ENCODE measurements around the gene CPSF4.
"Not testable (repeated sequence)": the region's sequence is repeated elsewhere in the genome, so short reads cannot be mapped to it uniquely, and the experiment has no call there.

Gene CPSF4

DNA sequence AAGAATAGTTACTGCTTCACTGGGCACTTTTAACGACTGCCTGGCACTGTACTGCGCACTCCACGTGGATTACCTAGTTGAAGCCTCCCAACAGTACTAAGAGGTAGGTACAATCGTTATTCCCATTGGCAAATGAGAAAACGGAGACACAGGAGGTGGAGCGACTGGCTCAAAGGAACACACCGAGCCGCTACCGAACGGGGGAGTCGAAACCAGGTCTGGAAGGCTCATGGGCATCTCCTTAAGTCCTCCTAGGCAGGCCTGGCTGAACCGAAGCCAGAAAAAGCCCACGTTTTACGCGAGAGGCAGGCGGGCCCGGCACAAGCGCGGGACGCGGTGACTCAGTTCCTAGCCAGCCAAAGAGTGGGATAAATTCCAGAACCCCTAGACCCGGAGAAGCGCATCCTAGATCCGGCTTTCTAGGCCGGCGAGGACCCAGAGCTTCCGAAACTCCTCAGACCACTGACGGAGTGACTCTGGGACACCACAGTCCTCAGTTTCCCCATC, 30.8 kb upstream of the CPSF4 start:
- in situ Hi-C loops (cut with MboI; ENCODE audit: low sequenced_read_pairs): no loop called here

DNA sequence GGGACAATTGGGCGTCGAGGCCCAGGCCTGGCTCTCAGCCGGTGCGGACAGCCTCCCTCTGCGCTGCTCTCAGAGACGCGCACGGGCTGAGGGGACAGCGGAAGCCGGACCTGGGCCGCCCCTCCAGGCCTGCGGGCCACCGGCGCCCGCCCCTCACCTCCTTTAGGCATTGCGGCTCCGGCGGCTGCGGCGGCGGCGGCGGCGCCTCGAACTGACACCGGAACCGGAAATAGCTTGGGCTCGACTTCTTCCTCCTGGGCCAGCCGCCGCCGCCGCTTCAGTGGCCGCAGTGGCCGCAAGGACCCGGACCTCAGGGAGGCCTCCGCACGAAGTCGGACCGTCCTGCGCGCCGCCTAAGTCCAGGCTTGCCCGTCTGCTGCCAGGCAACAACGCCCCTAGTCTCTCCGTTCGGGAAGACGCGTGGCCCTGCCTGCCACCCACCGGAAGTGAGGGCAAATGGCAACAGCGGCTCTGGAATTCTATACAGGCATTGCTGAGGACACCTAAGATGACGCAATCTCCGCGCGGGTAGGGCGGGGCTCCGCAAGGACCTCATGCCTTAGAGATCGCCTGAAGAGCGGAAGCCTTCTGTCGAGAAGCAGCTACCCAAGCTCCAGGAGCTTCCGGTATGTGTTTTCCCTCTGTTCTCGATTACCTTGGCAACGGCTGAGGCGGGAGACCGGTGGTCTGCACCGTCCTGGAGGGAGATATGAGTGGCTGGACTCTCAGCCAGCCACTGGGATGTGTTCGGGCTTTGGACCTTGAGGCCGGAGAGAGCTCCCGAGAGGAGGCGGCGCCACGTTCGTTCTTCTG, 30.2 kb upstream of the CPSF4 start, which contains the start of the genes BUD31 and PDAP1:
Gene BUD31, plus strand, starts transcription at position 591 of the 813 bp plus-strand sequence. CDS start 2,124 bp downstream, outside the sequence.
Gene PDAP1, minus strand, starts transcription at position 219 of the 813 bp plus-strand sequence. Its CDS starts 49 bp downstream, at position 170.
- in situ Hi-C loops (cut with MboI; ENCODE audit: low sequenced_read_pairs): no loop called here

DNA sequence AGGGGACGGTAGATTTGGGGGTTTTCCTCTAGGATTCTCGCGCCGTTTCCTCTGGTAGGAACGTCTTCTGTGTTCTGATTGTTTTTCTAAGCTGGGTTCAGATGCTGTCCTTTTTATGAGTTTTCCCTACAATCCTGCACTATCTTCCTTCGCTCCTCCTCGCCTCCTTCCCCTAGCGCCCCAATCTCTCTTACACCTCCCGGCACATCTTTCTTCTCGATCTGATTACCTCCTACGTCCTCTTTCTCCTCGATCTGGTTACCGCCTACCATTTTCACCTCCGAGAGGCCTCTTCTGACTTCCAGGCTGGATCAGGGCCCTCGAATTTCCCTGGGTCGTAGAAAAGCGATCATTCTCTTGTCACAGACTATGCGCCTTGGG, 29.6 kb upstream of the CPSF4 start:
- in situ Hi-C loops (cut with MboI; ENCODE audit: low sequenced_read_pairs): no loop called here

DNA sequence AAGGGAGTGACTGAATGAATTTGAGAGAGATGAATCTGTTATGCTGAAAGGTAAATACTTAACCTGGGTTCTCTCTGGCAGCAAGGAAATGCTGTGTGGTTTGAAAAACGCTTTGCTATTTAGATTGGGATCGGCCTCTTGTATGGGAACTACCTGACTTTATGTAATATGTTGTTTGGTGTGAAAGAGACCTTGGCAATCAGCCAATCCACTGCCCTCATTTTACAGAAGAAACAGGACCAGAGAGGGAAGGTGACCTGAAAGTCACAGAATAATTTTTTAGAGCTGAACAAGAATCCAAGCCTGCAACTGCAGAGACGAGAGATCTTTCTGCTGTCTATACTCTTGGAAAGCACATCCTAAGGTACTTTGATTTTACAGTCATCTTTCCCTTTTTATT, 28.9 kb upstream of the CPSF4 start:
- in situ Hi-C loops (cut with MboI; ENCODE audit: low sequenced_read_pairs): no loop called here

DNA sequence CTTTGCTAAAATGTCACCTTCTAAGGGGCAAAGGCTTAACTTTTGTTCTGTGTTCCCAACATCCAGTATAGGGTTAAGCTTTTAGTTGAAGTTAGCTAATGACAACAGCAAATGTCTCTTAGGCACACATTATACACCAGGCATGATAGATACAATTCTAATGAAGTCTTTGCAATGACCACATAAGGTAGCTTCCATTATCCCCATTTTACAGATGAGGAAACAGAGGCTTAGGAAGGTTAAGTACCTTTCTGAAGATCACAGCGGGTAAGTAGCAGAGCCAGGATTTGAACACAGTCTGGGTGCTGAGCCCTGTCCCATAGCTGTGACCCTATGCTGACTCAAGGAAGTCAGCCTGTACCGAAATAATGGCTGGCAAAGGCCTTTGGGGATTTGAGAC, 28.1 kb upstream of the CPSF4 start:
- in situ Hi-C loops (cut with MboI; ENCODE audit: low sequenced_read_pairs): no loop called here

DNA sequence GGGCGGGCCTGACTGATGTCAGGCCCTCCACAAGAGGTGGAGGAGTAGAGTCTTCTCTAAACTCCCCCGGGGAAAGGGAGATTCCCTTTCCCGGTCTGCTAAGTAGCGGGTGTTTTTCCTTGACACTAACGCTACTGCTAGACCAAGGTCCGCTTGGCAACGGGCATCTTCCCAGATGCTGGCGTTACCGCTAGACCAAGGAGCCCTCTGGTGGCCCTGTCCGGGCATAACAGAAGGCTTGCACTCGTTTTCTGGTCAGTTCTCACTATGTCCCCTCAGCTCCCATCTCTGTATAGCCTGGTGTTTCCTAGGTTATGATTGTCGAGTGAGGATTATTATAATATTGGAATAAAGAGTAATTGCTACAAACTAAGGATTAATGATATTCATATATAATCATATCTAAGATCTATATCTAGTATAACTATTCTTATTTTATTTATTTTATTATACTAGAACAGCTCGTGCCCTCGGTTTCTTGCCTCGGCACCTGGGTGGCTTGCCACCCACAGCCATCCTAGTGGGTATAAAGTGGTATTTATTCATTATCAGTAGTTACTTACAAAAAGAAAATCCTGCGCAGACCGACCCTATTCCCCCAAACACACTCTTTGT, 23.1 kb upstream of the CPSF4 start:
- in situ Hi-C loops (cut with MboI; ENCODE audit: low sequenced_read_pairs): not testable (repeated sequence)

DNA sequence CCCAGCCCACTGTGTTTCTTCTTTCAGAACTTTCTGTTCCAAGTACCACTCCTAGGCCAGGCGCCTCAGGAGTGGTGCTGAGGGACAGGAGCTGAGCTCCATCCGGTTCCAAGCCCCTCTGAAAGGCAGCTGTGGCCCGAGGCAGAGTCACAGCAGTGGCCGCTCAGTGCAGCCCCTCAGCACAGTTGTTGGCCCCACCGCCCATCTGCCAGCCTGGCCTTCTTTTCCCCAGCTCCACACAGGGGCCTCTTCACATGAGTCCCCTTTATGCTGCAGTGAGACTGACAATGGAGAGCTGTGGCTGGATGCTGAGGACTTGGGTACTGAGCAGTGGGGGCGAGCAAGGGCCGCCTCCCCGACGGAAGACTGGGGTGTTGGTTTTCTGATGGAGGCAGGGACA, 20.5 kb upstream of the CPSF4 start:
- in situ Hi-C loops (cut with MboI; ENCODE audit: low sequenced_read_pairs): no loop called here

DNA sequence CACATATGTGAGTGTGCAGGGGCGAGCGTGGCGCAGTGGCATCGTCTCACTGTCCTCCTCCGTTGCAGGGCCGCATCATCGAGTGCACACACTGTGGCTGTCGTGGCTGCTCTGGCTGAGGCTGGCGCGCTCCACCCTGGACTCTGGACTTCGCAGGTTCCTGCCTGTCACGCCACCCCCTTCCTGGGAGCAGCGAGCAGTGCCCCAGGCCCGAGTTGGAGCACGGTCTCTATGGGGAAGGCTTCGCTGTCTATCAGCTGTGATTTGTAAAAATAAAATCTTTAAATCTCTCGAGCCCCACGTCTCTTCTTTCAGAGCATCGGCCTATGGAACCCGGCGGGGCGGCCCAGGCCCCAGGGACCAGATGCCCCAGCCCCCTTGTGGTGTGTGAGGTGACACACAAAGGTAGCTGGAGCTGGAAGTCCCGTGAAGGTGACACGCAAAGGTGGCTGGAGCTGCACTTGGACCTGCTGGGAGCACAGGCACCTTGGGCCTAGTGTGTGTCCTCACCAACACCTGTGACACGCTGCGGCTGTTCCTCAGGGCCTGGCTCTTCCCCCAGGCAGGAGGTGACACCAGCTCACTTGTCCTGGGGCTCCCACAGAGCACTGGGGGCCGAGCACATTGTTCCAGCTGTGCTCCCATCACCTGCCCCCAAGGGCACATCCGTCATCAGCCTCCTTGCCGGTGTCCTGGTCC, 19.3 kb upstream of the CPSF4 start:
- in situ Hi-C loops (cut with MboI; ENCODE audit: low sequenced_read_pairs): no loop called here

DNA sequence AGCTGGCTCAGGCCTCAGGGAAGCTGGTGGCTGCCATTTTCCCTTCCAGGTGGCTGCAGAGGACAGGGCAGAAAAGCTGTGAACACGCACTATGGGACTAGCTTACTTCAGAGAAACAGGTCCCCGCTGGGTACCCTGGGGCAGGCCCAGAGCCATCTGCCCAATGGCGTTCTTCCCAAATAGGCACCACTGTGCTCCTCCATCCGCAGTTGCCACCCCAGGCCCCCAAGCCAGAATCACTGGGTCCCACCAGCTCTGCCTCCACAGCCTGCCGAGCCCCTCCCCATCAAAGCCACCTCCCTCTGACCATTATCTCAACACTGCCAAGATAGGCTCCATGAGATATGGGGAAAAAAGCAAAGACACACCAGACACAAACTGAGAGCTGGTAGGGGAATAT, 18.5 kb upstream of the CPSF4 start:
- in situ Hi-C loops (cut with MboI; ENCODE audit: low sequenced_read_pairs): no loop called here

DNA sequence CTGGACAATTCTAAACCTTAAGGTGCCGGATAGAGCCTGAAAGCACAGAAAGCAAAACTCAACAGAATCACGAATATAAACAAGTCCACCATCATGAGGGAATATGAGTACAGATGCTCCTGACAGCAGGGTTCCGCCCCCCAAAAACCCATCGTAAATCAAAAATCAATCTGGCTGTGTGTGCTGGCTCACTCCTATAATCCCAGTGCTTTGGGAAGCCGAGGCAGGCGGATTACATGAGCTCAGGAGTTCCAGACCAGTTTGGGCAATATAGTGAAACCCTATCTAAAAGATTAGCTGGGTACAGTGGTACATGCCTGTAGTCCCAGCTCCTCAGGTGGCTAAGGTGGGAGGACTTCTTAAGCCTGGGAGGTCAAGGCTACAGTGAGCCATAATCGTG, 17.8 kb upstream of the CPSF4 start:
- in situ Hi-C loops (cut with MboI; ENCODE audit: low sequenced_read_pairs): no loop called here

DNA sequence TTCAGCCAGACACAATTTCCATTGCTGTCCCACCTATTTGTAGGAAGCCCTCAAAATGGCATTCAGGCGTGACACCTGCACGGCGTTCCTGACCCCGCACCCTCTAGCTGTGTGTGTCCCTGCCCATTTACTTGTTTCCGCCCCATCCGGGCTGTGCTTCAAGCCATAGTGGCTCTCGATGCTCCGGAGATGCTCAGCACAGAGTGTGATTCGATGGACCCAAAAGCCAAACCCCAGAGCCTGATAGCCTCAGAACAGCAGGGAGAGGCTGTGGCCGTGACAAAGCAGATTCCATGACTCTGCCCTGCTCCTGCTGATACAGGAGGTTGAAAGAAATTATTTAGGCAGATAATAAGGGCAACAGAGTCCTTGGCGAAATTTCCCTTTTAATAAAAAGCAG, 16.6 kb upstream of the CPSF4 start:
- in situ Hi-C loops (cut with MboI; ENCODE audit: low sequenced_read_pairs): no loop called here

DNA sequence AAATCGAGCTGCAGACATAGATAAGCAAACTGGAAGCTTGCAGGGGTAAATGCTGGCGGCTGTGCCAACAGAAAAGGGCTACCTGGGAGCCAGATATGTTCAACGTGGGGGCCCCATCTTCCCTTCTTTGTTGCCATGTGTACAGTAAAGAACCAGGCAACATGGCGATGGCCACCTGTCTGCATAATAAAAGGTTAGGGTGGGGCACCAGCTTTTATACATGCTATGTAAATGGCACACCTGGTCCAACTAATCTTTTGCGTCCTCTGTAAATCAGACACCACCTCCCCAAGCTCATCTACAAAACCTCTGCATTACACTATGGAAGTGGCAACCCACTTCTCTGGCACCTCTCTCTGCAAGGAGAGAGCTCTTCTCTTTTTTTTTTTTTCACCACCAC, 16.1 kb upstream of the CPSF4 start:
- in situ Hi-C loops (cut with MboI; ENCODE audit: low sequenced_read_pairs): no loop called here

DNA sequence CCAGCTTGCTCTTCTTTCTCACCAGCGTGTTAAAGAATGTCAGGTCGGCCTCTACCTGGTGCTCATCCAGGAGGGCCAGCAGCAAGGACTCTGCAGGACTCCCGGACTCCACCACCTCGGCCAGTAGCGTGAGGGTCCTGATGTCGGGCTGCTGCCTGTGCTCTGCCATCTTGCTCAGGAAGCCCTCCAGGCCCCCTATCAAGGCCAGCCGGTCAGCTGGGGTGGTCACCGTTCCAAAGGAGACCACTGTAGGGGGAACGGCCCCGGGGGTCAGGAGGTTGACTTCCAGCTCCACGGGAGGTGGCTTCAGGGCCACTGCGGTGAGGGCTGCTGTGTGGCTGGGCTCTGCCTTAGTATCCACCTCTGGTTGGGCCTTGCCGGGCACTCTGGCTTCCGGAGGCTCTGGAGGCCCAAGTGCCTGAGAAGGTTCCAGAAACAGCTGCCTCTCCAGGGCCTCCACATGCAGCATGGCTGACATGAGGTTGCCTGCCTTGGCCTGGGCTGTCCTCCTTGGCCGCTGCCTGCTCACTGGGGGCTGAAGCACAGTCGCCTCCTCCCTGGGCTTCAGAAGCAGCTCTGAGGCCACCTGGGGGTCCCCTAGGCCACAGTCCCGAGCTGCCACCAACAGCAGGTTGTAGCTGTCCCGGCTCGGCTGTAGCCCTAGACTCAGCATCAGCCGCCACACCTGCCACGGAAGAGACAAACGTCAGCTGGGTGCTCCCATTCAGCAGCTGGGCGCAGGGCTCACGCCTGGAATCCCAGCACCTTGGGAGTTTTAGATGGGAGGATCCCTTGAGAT, 13.6 kb upstream of the CPSF4 start:
- in situ Hi-C loops (cut with MboI; ENCODE audit: low sequenced_read_pairs): no loop called here

DNA sequence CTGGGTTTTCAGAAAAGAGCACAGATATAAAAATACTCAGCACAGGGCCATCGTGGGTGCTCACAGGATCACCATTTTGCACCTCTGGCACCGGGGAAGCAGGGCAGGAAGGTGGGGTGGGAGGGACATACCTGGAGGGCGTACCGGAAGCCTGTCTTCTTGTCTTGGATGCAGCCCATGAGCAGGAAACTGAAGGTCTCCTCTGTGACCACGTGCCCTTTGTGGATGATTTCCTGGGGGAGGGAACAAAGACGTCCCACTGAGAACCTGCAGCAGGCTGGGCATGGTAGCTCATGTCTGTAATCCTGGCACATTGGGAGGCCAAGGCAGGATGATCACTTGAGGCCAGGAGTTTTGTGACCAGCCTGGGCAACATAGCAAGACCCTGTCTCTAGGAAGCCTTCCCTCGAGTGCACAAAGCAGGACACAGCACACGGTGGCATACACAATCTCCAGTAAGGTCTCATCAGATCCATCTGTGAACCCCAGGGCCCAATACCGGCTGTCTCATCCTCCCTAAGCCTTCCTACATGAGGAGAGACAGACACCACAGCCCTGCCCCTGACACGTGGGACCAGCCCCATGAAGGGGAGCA, 9.7 kb upstream of the CPSF4 start:
- in situ Hi-C loops (cut with MboI; ENCODE audit: low sequenced_read_pairs): no loop called here

DNA sequence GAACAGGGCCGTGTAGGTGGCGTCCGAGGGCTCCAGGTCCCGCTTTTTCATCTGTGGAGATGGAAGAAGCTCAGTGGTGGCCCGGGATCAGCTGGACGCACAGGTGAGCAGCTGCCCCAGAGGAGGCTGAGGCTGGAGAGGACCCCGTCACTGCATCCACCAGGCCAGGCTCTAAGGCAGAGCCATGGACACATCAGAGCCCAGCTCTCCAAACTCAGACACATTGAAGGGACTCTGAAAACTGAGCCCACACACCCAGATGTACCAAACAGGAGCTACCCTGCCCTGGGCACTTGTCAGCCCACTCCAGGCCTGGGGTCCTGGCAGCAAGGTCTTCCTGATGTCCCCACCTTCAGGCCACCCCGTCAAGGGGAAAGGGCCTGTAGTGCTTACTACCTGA, 9.0 kb upstream of the CPSF4 start:
- in situ Hi-C loops (cut with MboI; ENCODE audit: low sequenced_read_pairs): no loop called here

DNA sequence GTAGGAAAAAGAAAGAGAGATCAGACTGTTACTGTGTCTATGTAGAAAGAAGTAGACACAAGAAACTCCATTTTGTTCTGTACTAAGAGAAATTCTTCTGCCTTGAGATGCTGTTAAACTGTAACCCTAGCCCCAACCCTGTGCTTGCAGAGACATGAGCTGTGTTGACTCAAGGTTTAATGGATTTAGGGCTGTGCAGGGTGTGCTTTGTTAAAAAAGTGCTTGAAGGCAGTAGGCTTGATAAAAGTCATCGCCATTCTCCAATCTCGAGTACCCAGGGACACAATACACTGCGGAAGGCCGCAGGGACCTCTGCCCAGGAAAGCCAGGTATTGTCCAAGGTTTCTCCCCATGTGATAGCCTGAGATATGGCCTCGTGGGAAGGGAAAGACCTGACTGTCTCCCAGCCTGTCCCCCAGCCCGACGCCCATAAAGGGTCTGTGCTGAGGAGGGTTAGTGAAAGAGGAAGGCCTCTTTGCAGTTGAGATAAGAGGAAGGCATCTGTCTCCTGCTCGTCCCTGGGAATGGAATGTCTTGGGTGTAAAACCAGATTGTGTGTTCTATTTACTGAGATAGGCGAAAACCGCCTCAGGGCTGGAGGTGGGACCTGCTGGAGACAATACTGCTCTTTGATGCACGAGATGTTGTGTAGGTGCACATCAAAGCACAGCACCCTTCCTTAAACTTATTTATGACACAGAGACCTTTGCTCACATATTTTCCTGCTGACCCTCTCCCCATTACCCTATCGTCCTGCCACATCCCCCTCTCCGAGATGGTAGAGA, 6.8 kb upstream of the CPSF4 start:
- in situ Hi-C loops (cut with MboI; ENCODE audit: low sequenced_read_pairs): not testable (repeated sequence)

DNA sequence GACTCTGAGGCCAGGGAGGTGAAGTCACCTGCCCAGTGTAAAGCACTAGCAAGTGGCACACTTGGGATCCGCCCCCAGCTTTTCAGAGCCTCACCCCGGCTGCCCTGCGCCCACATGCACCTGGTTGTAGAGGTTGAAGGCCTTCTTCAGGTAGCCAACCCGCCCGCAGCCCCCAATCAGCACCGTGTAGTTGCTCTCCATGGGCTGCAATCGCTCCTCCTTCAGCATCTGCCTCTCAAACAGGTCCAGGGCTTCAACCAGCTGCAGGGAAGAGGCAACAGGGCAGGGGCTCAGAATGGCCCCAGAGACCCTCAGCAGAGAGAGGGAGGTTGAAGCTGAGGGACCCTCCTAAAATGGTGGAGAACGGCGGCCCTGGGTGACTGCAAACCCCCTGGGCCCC, 5.6 kb upstream of the CPSF4 start:
- in situ Hi-C loops (cut with MboI; ENCODE audit: low sequenced_read_pairs): no loop called here

DNA sequence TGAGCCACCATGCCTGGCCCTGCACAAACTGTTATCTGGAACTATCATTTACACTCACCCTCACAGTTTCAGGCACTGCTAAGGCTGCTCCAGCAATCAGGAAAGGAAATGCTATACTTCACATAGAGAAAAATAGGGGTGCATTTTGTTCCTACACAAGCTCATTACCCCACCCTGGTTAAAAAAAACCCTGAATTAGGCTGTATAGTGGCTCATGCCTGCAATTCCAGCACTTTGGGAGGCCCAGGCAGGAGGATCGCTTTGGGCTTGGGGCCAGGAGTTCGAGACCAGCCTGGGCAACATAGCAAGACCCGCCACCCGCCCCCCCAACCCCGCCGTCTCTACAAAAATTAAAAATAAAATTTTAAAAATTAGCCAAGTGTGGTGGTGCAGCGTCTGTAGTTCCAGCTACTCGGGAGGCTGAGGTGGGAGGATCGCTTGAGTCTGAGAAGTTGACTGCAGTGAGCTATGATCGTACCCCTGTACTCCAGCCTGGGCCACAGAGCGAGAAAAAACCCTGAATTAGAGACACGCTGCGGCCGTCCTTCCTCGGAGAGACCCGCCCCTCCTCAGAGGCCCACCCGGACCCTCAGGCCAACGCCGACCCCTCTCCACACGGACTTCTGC, 684 bp upstream of the CPSF4 start:
- in situ Hi-C loops (cut with MboI; ENCODE audit: low sequenced_read_pairs): no loop called here

DNA sequence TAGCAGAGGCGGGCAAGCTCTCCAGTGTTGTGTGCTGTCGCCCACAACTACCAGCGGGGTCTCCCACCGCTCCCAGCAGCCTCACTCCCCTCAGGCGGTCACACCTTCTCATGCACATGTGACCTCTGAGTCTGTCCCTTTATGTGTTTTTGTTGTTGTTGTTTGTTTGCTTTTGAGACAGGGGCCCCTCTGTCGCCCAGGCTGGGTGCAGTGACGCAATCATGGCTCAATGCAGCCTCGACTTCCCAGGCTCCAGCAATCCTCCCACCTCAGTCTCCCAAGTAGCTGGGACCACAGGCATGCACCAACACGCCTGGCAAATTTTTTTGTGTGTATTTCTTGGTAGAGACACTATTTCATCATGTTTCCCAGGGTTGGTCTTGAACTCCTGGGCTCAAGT, 1.5 kb downstream of the CPSF4 start:
- in situ Hi-C loops (cut with MboI; ENCODE audit: low sequenced_read_pairs): no loop called here

All from HL-60/S4 treated with phorbol 12-myristate 13-acetate at 8.2 ng/mL for 4 days and 3 days (cell line).